CD4-positive, alpha-beta T cell (primary cell): ENCODE measurements around the gene RIMKLB. TPM values are rescaled to one million over a fixed set of nuclear protein-coding genes. Genes with fewer than 3 reads are reported as not detected.

Experiments used
- ATAC-seq: fragments of 200-7000 bp; cut with Tn5 transposase; one replicate; pipeline ENCODE4 v1.10.0; 2022; ENCODE audit warnings: mild to moderate bottlenecking; ENCODE audit not compliant: poor library complexity
- CTCF ChIA-PET: fragments of 350-600 bp; sonication (Branson Sonifier 250); formaldehyde crosslinking; loops from one replicate; lab custom pipeline; 2021; ENCODE audit warnings: antibody characterized with exemption, inconsistent platforms; lab: Charles Lee
- POLR2A ChIA-PET: fragments of 350-600 bp; sonication (Branson Sonifier 250); formaldehyde crosslinking; loops from one replicate; lab custom pipeline; 2021; ENCODE audit warnings: antibody characterized with exemption, inconsistent platforms; lab: Charles Lee
- DNase-seq, 14 experiments: peaks; one replicate each; pipeline ENCODE4 v3.0.0-alpha.2; 2013 to 2020; ENCODE audit warnings: mixed read lengths in 2 of 14
- H3K27ac ChIP-seq, 2 donors: one replicate each; pipeline versions ENCODE4 v1.5.1 to v1.7.0; 2013; ENCODE audit warnings: low read length in 2 of 2, low read depth in 1 of 2, mild to moderate bottlenecking in 1 of 2
- H3K27me3 ChIP-seq, 2 experiments: 1 replicate in 1 of 2; 2 replicates in 1 of 2; pipeline versions ENCODE4 v1.6.1 to v1.7.0; 2013; ENCODE audit warnings: low read length in 2 of 2, control low read depth in 1 of 2, mild to moderate bottlenecking in 1 of 2, moderate library complexity in 1 of 2; ENCODE audit not compliant: insufficient read depth in 2 of 2, control insufficient read depth in 1 of 2
- H3K36me3 ChIP-seq: one replicate; pipeline ENCODE4 v1.6.1; 2013; ENCODE audit warnings: low read length, control low read depth; ENCODE audit not compliant: insufficient read depth
- H3K4me1 ChIP-seq: one replicate; pipeline ENCODE4 v1.6.1; 2013; ENCODE audit warnings: low read length, control low read depth; ENCODE audit not compliant: insufficient read depth
- H3K4me3 ChIP-seq: one replicate; pipeline ENCODE4 v1.5.1; 2013; ENCODE audit warnings: mild to moderate bottlenecking, low read length, moderate library complexity
- H3K9me3 ChIP-seq, 2 experiments: 1 replicate in 1 of 2; 2 replicates in 1 of 2; pipeline versions ENCODE4 v1.6.1 to v1.7.0; 2013; ENCODE audit warnings: low read length in 2 of 2, mild to moderate bottlenecking in 2 of 2, control low read depth in 1 of 2, moderate library complexity in 1 of 2; ENCODE audit not compliant: control insufficient read depth in 1 of 2, insufficient read depth in 1 of 2
- H3K27ac Mint-ChIP-seq: one replicate; pipeline ENCODE4 v1.8.0; 2020; ENCODE audit warnings: mixed read lengths
- H3K27me3 Mint-ChIP-seq: one replicate; pipeline ENCODE4 v1.8.0; 2021; ENCODE audit warnings: mixed read lengths
- H3K36me3 Mint-ChIP-seq: one replicate; pipeline ENCODE4 v1.8.0; 2021; ENCODE audit warnings: low read depth, mixed read lengths
- H3K4me1 Mint-ChIP-seq: one replicate; pipeline ENCODE4 v1.8.0; 2021; ENCODE audit warnings: low read depth, mixed read lengths
- H3K4me3 Mint-ChIP-seq: one replicate; pipeline ENCODE4 v1.8.0; 2020; ENCODE audit warnings: mild to moderate bottlenecking, mixed read lengths
- H3K9me3 Mint-ChIP-seq: one replicate; pipeline ENCODE4 v1.8.0; 2020; ENCODE audit warnings: mixed read lengths
- intact Hi-C, 2 experiments: fragments of 100-400 bp; cut with DNase I in 1 of 2; cut with micrococcal nuclease in 1 of 2; formaldehyde crosslinking; loops; one replicate each; pipeline versions ENCODE4 v1.15.1 to v1.9.0; 2023 to 2025; cut with DNase I, micrococcal nuclease
- total RNA-seq, 174 experiments: library from RNA in 2 of 174; stranded (reverse) in 2 of 174; gene quantifications; one replicate each; pipeline ENCODE4 v1.2.3 and lab custom pipeline; 2021 to 2026
- TF ChIP-seq, protein P1 (sequence below): fragments of 200-600 bp; IDR thresholded peaks from one replicate; pipeline ENCODE4 v1.8.0; 2022; ENCODE audit warnings: antibody characterized with exemption, mild to moderate bottlenecking

The RIMKLB gene
- total RNA-seq, 2 experiments from 2014 or later, result 14.8 to 15.2 TPM

GRCh38 chr12:8662593-8662992 is 35.2 kb upstream of the RIMKLB start, which contains the start of gene MFAP5:
MFAP5 (minus strand) TSS chr12:8662826; CDS start chr12:8662104, 722 bp downstream.
- Mint-ChIP-seq H3K27ac (no peak within 1 kb of the TSS), H3K27me3 (peaks cover 5% of the 10 kb centered on the region), H3K4me3 (no peak within 1 kb of the TSS), H3K36me3 (no peaks in the 10 kb centered on the region), H3K9me3 (no peaks in the 10 kb centered on the region), H3K4me1 (no peaks in the 10 kb centered on the region)
- ChIA-PET POLR2A (no interaction called here), CTCF (no interaction called here)
- ATAC-seq, result no peak
- H3K27ac ChIP-seq, result no peak within 1 kb of the TSS
- TF ChIP-seq, protein P1, sequence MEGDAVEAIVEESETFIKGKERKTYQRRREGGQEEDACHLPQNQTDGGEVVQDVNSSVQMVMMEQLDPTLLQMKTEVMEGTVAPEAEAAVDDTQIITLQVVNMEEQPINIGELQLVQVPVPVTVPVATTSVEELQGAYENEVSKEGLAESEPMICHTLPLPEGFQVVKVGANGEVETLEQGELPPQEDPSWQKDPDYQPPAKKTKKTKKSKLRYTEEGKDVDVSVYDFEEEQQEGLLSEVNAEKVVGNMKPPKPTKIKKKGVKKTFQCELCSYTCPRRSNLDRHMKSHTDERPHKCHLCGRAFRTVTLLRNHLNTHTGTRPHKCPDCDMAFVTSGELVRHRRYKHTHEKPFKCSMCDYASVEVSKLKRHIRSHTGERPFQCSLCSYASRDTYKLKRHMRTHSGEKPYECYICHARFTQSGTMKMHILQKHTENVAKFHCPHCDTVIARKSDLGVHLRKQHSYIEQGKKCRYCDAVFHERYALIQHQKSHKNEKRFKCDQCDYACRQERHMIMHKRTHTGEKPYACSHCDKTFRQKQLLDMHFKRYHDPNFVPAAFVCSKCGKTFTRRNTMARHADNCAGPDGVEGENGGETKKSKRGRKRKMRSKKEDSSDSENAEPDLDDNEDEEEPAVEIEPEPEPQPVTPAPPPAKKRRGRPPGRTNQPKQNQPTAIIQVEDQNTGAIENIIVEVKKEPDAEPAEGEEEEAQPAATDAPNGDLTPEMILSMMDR, result no peak
- DNase-seq, result no peak
- H3K4me3 ChIP-seq, result no peak within 1 kb of the TSS
- H3K9me3 ChIP-seq, result peaks cover 0 to 2% of the 10 kb centered on the region in 2 experiments
- H3K27me3 ChIP-seq, result no peaks in the 10 kb centered on the region
- H3K36me3 ChIP-seq, result no peaks in the 10 kb centered on the region
- intact Hi-C loops, result no loop called here
- H3K4me1 ChIP-seq, result no peaks in the 10 kb centered on the region

DNA sequence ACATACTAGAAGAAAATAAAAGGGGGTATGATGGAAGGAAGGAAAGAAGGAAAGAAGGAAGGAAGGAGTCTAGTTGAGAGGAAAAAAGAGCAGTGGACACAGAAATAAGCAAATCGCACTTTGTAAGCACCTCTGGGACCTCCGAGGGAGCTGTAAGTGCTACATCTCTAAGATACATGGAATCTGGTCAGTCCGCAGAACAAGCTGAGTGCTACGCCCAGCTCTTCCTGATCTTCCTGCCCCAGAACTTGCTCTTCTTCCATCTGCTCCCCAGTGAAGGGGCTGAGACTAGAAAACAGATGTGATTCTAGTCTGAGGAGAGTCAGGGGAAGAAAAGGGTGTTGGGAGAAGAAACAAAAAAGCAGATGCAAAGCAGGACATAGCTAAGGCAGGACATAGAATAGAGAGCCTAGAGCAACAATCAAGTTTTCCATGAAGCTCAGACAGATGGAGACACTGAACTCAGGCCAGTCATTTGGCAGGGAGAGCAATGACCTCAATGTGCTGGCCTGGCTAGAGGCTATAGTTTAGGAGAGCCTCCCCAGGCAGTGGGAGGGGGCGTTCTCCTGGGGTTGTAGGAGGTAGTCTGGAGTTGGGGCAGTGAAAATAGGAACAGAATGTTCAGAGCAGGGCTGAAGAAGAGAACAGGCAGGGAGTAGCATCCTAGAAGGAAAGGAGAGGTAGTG is 33.4 kb upstream of the RIMKLB start:
- Mint-ChIP-seq H3K4me1 (no peaks in the 10 kb centered on the region), H3K27ac (no peak overlapping the region), H3K36me3 (no peaks in the 10 kb centered on the region), H3K27me3 (peaks cover 5% of the 10 kb centered on the region), H3K4me3 (no peak overlapping the region), H3K9me3 (no peaks in the 10 kb centered on the region)
- H3K27ac ChIP-seq, result no peak overlapping the region
- no peaks in the 10 kb centered on the region for H3K9me3 ChIP-seq
- intact Hi-C loops, result no loop called here
- no peaks in the 10 kb centered on the region for H3K27me3 ChIP-seq
- DNase-seq (no peak), ATAC-seq (no peak)
- no peaks in the 10 kb centered on the region for H3K4me1 ChIP-seq
- CTCF ChIA-PET, result no interaction called here
- TF ChIP-seq, protein P1, result no peak
- POLR2A ChIA-PET, result no interaction called here
- H3K36me3 ChIP-seq, result no peaks in the 10 kb centered on the region
- no peak overlapping the region for H3K4me3 ChIP-seq

DNA sequence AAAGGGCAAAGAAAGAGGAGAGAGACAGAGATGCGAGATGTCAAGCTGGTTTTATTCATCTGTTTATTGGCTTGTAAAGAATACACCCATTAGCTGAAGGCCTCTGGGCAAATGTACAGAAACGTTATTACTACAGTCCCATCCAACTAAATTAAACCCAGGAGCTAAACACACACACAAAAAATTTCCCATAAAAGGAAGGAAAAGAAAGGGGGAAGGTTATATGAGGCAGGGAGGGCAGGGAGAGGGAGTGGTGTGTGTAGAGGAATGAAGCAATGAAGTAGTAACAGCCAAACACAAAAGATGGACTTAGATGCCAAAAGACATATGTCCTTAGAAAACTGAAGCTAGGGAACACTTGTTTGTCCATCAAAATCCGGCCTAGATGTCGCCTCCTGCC is 32.0 kb upstream of the RIMKLB start:
- H3K27ac ChIP-seq, result no peak overlapping the region
- Mint-ChIP-seq H3K9me3 (no peaks in the 10 kb centered on the region), H3K27me3 (peaks cover 5% of the 10 kb centered on the region), H3K4me3 (no peak overlapping the region), H3K36me3 (no peaks in the 10 kb centered on the region), H3K27ac (no peak overlapping the region), H3K4me1 (no peaks in the 10 kb centered on the region)
- no peaks in the 10 kb centered on the region for H3K27me3 ChIP-seq
- ATAC-seq (no peak), DNase-seq (no peak)
- TF ChIP-seq, protein P1, result no peak
- ChIA-PET CTCF (interaction anchor here (0.9 kb wide), 1 partner anchor 9 kb away, joined by 3 read pairs; no protein-coding TSS in a partner anchor), POLR2A (no interaction called here)
- H3K4me3 ChIP-seq, result no peak overlapping the region
- H3K4me1 ChIP-seq, result no peaks in the 10 kb centered on the region
- H3K36me3 ChIP-seq, result no peaks in the 10 kb centered on the region
- intact Hi-C loops, result no loop called here
- peaks cover 0 to 4% of the 10 kb centered on the region in 2 experiments for H3K9me3 ChIP-seq
